Raji (cell line): ENCODE data around the gene CACNA1C.

ENCODE experiments used
- POLR2A ChIP-seq: IDR thresholded peaks from 2 replicates; pipeline ENCODE4 v1.6.1; 2011; ENCODE audit warnings: low read depth, low read length, control low read depth; ENCODE audit not compliant: insufficient read depth

The CACNA1C gene

DNA sequence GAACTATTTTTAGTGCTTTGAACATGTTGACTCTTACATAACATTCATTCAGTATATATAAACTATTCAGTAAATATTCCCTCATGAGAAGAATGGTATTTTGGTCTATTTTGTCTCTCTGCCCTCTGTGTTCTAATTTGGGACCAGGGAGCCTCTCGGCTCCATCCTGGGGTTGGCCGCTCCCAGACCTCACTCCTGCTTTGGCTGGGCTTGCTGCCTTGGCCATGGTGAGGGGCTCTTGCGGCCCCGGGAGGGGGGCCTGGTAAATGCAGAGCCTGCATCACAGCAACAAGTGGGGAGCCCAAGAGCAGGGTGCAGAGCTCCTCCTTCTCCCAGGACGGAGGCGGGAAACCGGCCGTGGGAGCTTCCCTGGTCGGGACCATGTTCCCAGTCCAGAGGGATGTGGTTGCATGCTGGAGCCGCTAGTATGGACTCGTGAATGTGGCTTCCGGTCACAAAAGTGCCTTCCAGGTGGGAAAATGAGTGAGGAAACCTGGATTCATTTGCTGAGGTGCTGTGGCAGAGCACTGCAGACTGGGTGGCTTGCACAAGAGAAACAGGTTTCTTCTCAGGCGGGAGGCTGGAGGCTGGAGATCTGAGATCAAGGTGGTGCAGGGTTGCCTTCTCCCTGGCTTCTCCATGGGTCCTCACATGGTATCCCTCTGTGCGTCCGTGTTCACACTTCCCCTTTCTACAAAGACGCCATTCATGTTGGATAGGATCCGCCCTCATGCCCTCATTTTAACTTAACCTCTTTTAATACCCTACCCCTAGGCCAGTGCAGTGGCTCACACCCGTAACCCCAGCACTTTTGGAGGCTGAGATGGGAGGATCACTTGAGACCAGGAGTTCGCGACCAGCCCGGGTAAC lies 250.2 kb downstream of the CACNA1C start:
- no peak for TF ChIP-seq POLR2A

DNA sequence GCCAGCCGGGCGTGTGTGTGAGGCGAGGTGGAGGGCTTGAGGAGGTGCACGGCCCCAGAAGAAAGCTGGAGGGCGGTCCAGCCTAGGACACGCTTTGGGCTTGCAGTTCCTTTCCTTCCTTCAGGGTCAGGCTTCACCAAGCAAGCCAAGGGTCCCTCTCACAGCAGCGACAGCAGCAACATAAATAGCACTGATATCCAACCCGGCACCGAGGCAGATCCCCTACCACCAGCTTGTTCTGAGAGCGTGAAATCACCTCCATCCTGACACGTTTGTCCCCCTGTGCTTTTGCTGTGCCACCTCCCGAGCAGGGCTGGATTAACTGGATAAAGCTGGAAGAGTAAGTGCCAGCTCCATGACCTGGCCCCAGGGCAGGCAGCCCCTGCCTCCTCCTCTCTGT lies 251.4 kb downstream of the CACNA1C start:
- TF ChIP-seq POLR2A = no peak

DNA sequence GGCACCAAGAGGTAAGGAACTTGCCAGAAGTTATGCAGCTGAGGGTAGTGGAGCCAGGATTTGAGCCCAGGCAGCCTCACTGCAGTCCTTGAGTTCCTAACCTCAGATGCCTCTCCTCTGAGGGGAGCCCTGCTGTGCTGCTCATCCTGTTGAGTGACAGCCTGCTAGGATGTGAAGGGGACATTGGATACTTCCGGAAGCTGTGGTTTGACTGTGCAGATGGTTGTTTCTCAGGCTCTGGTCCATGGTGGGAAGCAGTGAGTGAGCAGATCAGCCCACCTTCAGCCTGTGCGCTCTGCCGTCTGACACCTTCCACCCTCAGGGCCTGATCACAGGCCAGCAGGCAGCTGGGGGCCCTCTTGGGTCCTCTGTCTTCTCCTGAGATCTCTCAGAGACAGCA lies 253.2 kb downstream of the CACNA1C start:
- TF ChIP-seq POLR2A = no peak

DNA sequence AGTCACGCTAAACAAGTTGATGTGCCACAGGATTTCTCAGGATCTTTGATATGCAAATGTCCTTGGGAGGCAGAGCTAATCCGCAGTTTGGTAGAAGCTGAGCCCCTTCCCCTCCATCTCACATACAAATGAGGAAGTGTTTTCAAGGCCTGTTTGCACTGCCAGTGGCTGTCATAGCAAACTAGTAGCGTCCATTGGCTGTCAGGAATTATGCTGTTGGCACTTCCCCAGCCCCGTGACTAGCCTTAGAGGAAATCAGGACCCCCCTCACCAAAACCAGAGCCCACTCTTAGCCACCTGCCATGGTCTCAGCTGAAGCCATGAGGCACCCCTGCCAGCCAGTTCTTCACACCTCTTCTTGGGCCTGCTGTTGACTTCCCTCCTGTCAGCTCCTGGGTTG lies 253.9 kb downstream of the CACNA1C start:
- TF ChIP-seq POLR2A = no peak

DNA sequence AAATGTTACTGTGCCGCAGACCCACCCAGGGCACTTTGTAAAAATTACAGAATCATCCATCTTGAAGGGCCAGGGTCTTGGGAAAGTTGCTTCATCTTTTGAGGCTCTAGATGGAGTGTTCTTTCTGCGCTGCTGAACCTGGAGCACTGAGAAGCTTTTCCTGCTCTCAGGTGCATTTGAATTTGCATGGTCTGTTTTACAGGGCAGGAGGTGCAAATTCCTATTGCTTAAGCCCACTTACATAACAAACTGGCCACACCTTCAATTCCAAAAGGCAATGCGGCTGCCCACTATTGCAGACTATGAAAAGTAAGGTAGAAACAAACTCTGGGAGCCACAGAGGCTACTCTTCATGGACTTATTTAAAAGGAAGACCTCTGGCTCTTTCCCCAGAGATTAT lies 254.8 kb downstream of the CACNA1C start:
- no peak for TF ChIP-seq POLR2A

DNA sequence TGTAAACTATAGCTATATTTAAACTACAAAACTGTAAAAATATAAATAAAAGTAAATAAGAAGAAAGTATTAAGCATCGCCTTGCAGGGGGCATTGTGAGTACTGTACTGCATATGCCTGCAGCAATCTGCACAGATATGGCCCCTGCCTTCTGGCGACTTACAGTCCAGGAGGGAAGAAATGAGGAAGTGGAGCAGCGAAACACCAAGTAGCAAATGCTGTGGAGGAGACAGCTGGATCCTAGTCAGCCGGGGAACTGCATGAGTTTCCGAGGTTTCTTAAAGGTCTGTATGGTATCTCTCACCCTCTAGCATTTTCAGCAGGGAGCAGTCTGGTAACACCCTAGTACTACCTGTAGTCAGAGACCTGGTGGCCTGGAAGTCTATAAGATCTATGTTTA lies 256.9 kb downstream of the CACNA1C start:
- TF ChIP-seq POLR2A = no peak

DNA sequence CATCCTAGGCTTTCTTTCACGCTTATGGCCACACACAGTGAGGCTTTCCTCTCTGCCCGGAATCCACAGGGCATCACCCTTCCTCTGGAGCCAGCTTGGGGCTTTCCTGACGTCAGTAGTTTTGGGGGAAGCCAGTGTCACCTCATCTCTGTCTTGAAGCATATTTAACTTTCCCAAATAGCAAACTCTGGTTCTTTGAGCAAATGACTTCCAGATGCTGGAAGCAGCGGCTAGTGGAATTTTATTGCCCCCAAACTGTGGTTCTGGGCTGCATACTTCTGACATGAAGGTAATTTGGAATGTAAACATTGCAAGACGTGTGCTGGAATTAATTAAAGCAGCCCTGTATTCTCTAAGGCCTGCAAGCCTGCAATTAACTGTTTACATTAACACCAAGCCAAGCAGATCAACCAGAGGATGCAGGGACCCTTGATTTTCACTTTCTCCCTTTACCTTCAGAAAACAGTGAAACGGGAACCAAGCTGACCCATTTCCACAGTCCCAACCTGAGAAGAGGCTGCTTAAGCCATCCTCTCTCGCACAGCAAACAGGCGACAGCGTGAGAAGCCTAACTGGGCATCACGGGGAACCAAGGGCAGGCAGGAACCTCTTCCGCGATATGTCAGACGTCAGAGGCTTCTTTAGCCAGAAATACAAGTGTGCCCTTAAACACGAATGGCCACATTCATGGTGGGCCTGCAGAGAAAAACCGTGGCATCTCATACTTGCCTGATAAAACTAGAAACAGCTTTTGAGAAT lies 258.4 kb downstream of the CACNA1C start:
- TF ChIP-seq POLR2A = no peak

DNA sequence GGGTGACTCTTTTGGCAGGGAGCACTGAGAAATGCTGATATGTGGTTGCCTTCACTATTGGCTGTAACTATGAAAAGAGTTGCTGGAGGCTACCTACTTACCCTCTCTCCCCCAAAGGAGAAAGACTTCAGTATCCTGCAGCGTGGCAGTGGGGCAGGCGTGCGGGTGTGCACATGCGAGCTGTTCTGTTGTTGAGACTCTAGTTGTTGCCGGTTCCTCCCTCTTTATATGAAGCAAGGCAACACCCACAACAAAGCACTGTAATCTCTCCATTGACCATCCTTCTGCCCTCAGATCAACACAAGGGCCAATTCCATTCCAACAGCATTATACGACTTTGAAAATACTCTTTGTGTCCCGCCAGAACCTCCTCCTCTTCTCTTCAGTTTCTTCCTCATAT lies 259.4 kb downstream of the CACNA1C start:
- no peak for TF ChIP-seq POLR2A

DNA sequence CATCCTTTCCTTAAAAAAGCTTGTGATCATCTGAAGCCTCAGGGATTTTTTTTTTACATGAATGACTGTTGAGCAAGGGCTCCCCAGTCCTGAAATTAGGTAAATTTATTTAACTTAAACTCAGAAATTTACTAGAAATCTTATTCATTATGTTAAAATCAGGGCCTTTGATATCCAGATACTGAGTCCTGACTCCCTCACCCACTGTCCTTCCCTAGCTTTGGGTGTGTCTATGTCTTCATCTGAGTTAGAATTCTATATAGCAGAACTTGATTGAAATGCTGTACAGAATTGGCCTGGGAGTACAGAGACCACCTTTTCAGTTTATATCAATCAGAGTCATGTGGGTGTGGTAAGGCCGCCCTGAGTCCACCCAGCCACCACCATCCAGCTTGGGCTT lies 260.0 kb downstream of the CACNA1C start:
- TF ChIP-seq POLR2A = no peak

DNA sequence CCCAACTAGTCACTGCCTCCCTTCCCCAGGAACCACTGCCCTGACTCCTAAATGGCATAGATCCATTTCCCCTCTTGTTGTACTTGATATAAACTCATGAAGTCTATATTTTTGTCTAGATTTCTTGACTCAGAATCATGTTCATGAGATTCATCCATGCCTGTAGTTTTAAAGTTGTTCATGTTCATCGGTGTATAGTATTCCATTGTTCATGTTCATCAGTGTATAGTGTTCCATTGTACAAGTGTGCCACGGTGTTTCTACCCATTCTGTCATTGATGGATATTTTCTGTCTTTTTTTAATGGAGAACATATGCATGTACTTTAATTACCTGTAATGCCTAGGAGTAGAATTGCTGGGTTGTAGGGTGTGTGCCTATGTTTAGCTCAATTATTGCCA lies 261.7 kb downstream of the CACNA1C start:
- TF ChIP-seq POLR2A = no peak

DNA sequence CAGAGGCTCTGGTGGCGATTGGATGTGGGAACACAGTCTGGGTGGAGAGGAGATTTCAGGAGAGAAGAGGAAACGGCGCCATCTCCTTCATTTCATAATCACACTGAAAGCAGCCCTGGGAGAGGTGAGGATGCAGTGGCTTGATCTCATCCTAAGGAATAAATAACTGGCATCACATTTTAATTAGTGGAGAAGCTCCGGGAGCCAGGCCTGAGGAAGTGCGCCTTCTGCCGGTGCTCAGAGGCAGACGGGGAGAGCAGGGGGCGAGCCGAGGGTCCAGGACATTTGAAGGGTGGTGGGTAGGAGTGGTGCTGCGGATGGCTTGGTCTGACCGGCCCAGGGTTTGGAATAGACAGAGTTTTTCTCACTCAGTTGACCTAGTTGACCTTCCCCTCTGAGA lies 265.0 kb downstream of the CACNA1C start:
- TF ChIP-seq POLR2A = no peak

DNA sequence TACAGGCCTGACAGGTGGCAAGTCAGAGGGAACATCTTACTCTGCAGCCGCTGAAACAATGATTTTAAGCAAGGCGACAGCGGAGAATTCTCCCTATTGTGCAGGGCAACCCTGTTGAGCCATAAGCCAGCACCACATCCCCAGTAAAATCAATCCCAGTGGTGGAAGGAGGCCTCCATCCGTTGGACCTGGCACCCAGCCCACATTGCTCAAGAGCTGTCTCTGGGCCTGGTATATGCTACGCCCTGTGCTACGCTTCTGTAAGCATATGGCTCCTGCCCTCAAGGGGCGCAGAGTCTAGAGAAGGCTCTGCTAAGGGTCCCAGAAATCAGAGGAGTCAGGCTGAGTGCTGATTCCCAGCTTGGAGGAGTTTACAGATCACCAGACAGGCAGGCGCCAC lies 265.5 kb downstream of the CACNA1C start:
- TF ChIP-seq POLR2A = no peak

DNA sequence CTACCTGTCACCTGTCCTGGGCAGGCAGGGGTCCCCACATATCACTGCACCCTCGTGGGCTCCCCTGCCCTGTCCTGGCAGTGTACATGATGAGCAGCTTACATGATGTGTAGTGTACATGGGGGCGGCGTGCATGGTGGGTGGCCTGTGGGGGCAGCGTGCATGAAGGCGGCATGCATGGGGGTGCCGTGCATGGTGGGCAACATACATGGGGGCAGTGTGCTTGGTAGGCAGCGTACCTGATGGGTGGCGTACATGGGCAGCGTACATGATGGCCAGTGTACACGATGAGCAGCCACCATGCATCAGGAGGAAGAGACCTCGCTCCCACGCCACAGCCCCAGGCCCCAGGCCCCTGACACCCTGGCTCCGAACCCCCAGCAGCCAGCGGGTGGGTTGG lies 266.3 kb downstream of the CACNA1C start:
- TF ChIP-seq POLR2A = no peak

DNA sequence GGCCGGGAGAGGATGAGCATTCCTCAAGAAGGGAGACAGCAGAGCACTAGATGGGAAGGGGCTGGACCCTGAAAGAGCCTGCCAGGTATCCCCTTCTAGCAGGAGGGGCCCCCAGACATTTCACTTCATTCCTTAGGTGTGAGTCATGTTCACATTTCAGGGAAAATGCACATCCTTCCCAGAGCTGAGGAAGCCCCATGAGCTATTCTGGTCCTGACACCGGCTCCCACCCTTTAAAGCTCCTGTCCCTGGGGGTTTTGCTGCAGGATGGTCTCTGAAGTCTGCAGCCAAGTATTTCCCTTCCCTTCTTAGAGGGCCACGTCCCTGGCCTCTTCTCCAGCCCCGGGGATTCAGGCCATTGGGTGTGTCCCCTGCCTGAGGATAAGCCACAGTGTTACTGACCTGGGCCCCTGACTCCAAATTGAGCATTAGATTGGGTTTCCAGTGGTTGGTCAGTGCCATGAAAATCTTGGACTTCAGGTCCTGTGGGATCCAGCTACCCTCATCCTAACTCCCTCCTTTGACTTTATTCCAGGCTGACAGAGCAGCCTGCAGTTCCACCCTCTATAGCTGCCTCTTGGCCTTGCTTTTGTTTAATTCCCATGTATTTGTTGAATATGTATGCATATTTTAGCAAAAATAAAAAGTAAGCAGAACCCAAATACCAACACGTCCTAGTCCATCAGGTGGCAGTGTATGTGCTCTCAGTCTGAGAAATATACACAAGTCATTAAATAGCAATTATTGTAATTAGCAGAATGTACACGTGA lies 267.1 kb downstream of the CACNA1C start:
- TF ChIP-seq POLR2A = no peak

DNA sequence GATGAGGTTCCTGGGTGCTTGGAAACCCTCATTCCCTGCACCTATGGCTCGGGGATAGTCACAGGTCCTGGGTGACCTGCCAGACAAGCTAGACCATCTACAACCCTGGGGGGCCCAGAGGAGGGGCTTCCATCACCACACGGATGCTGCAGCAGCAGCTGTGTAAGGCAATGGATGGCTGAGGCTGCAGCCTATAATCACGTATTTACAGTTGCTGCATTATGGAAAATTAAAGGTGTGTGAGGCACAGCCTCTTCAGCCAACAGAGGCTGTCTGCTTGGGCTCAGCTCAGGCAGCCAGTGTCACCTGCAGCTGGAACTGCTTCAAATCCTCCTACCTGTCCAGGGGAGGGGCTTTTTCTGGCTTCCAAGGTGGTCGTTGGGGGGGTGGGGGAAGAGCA lies 268.1 kb downstream of the CACNA1C start:
- no peak for TF ChIP-seq POLR2A

DNA sequence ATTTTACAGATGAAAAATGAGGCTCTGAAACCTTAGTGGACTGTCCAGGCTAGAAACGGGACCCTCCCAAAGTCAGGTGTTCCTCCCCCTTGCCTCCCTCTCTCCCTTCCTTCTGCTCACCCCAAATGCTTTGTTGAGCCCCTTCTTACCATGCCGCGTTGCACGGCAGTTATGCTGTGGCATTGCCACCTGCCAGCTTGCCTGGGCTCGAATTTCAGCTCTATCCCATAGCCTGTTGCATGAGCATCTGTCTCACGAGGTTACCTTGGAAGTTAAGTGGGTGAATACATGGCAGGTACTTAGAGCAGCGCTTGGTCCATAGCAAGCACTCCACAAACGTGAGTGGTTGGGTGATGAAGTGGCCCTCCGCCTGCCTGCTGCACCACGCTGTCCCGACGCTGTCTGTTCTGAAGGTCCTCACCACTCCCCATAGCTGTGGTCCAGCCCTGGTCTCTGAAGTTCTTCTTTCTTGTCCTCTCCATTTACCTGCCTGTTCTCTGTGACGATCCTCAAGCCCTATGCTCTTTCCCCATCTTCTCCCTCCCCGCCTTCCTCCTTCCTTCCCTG lies 269.9 kb downstream of the CACNA1C start:
- TF ChIP-seq POLR2A = no peak
